ENCODE data around the gene MEX3D.

Gene MEX3D

GRCh38 chr19:1510807-1511206 lies 57.3 kb downstream of the MEX3D start:
- no peak for DNase-seq (ENCODE audit: low read depth)
- in situ Hi-C loops (cut with HindIII; ENCODE audit: low sequenced_read_pairs), result no loop called here
- no peak overlapping the region for H3K4me3 ChIP-seq (ENCODE audit: low read depth, low read length)
- no peak for TF ChIP-seq CTCF (IDR thresholded peaks at IDR 0.05; ENCODE audit: low read depth, low read length, missing control alignments)

GRCh38 chr19:1510442-1510806 lies 57.7 kb downstream of the MEX3D start:
- H3K4me3 ChIP-seq (ENCODE audit: low read depth, low read length), result no peak overlapping the region
- DNase-seq (ENCODE audit: low read depth), result no peak
- TF ChIP-seq CTCF (IDR thresholded peaks at IDR 0.05; ENCODE audit: low read depth, low read length, missing control alignments), result no peak
- in situ Hi-C loops (cut with HindIII; ENCODE audit: low sequenced_read_pairs), result no loop called here

GRCh38 chr19:1509602-1510441 lies 58.3 kb downstream of the MEX3D start:
- TF ChIP-seq CTCF (IDR thresholded peaks at IDR 0.05; ENCODE audit: low read depth, low read length, missing control alignments), result no peak

GRCh38 chr19:1508507-1508856 lies 59.6 kb downstream of the MEX3D start:
- in situ Hi-C loops (cut with HindIII; ENCODE audit: low sequenced_read_pairs), result no loop called here
- DNase-seq (ENCODE audit: low read depth), result no peak
- peak overlapping the region; percentile 21 for H3K4me3 ChIP-seq (ENCODE audit: low read depth, low read length)
- no peak for TF ChIP-seq CTCF (IDR thresholded peaks at IDR 0.05; ENCODE audit: low read depth, low read length, missing control alignments)

More at GRCh38 chr19:1509602-1510441, 58.3 kb downstream of the MEX3D start:
- in situ Hi-C loops (cut with HindIII; ENCODE audit: low sequenced_read_pairs), result no loop called here
- H3K4me3 ChIP-seq (ENCODE audit: low read depth, low read length), result no peak overlapping the region
- DNase-seq (ENCODE audit: low read depth), result no peak

- in situ Hi-C loops (cut with HindIII; ENCODE audit: low sequenced_read_pairs), result no loop called here
- no peak for TF ChIP-seq CTCF (IDR thresholded peaks at IDR 0.05; ENCODE audit: low read depth, low read length, missing control alignments)
- DNase-seq (ENCODE audit: low read depth), result peak; percentile 89
- H3K4me3 ChIP-seq (ENCODE audit: low read depth, low read length), result peak overlapping the region; percentile 43
Observed at GRCh38 chr19:1507763-1508506, 60.2 kb downstream of the MEX3D start.

GRCh38 chr19:1507192-1507660 lies 60.9 kb downstream of the MEX3D start:
- no peak overlapping the region for H3K4me3 ChIP-seq (ENCODE audit: low read depth, low read length)
- no peak for DNase-seq (ENCODE audit: low read depth)

More at GRCh38 chr19:1507192-1507660, 60.9 kb downstream of the MEX3D start:
- TF ChIP-seq CTCF (IDR thresholded peaks at IDR 0.05; ENCODE audit: low read depth, low read length, missing control alignments), result no peak
- in situ Hi-C loops (cut with HindIII; ENCODE audit: low sequenced_read_pairs), result no loop called here
